ENCODE measurements around the gene NMRK2.
"Not testable (repeated sequence)": the region's sequence is repeated elsewhere in the genome, so short reads cannot be mapped to it uniquely, and the experiment has no call there.

The NMRK2 gene

DNA sequence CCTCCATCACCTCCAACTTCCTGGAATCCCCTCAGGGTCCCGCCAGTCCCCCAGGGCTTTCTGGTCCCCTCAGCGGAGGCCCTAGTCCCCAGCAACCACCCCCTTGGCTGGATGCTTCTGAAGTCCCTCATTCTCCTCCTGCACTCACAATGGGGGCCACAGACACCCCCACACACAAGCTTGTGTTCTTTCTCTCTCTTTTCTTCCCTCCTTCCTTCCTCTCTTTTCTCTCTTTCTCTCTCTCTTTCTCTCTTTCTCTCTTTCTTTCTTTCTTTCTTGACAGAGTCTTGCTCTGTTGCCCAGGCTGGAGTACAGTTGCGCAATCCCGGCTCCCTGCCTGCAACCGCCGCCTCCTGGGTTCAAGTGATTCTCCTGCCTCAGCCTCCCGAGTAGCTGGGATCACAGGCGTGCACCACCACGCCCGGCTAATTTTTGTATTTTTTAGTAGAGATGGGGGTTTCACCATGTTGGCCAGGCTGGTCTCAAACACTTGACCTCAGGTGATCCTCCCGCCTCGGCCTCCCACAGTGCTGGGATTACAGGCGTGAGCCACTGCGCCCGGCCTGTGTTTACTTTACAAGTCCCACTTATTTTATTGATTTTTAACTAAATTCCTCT, 14.6 kb downstream of the NMRK2 start:
- H3K79me2 ChIP-seq (ENCODE audit: control insufficient read depth, insufficient read depth, low read length, poor library complexity); H3K4me1 ChIP-seq (ENCODE audit: control insufficient read depth in 1 of 2, insufficient read depth in 2 of 2, low read length in 2 of 2); H4K91ac ChIP-seq (ENCODE audit: low read depth, low read length); H3K27me3 ChIP-seq (ENCODE audit: insufficient read depth, low read length); H3K36me3 ChIP-seq (ENCODE audit: control insufficient read depth in 1 of 2, insufficient read depth in 2 of 2, low read length in 2 of 2); H3K4me2 ChIP-seq (ENCODE audit: low read length); H3K9ac ChIP-seq (ENCODE audit: low read length); H3K4ac ChIP-seq (ENCODE audit: low read depth, low read length); H4K12ac ChIP-seq (ENCODE audit: low read depth, low read length); H4K8ac ChIP-seq (ENCODE audit: low read depth, low read length); H2BK5ac ChIP-seq (ENCODE audit: low read depth, low read length, poor library complexity); H3K18ac ChIP-seq (ENCODE audit: low read length); H3K27ac ChIP-seq (ENCODE audit: low read depth, low read length); H2AK5ac ChIP-seq (ENCODE audit: low read length); H3K4me3 ChIP-seq (ENCODE audit: low read depth, low read length); H3K79me1 ChIP-seq (ENCODE audit: low read length); H2BK12ac ChIP-seq (ENCODE audit: low read length); H2BK120ac ChIP-seq (ENCODE audit: insufficient read depth, low read length, poor library complexity); H3K23ac ChIP-seq (ENCODE audit: low read length); H3K9me3 ChIP-seq (ENCODE audit: insufficient read depth, low read depth, low read length); DNase-seq; H3K14ac ChIP-seq (ENCODE audit: low read length); H2AFZ ChIP-seq (ENCODE audit: insufficient read depth, low read length, poor library complexity): not testable (repeated sequence)
- WGBS (ENCODE audit: extremely low coverage, insufficient coverage, insufficient read length): no CpG with 5 or more reads among the region's 15 CpGs

DNA sequence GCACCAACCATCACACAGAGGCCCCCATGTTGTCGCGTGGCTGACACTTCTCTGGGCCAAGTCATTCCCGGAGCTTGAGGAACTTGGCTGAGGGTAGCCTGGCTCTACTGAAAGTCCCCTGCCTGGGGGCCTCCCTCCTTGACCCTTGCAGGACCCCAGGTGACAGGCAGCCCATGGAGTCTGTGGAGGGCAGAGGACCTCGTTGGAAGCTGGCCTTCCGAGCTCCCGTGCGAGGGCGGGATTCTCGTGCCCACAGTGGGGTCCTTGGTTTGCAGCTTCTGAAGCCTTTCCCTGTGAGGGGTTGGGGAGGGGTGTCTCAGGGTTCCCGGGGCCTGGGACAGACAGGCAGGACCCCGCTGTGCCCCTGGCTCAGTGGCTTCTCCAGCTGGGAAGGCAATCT, 16.4 kb downstream of the NMRK2 start:
- Histone ChIP-seq H2AK5ac (ENCODE audit: low read length) (no peak overlapping the region), H3K79me2 (ENCODE audit: control insufficient read depth, insufficient read depth, low read length, poor library complexity) (no peaks in the 10 kb centered on the region), H3K9ac (ENCODE audit: low read length) (no peak overlapping the region), H3K23ac (ENCODE audit: low read length) (no peak overlapping the region), H2BK120ac (ENCODE audit: insufficient read depth, low read length, poor library complexity) (no peak overlapping the region), H3K9me3 (ENCODE audit: insufficient read depth, low read depth, low read length) (no peaks in the 10 kb centered on the region), H3K27ac (ENCODE audit: low read depth, low read length) (no peak overlapping the region), H4K12ac (ENCODE audit: low read depth, low read length) (no peak overlapping the region), H3K79me1 (ENCODE audit: low read length) (no peaks in the 10 kb centered on the region), H2AFZ (ENCODE audit: insufficient read depth, low read length, poor library complexity) (no peak overlapping the region), H3K4me2 (ENCODE audit: low read length) (no peak overlapping the region), H3K4me3 (ENCODE audit: low read depth, low read length) (no peak overlapping the region), H3K4ac (ENCODE audit: low read depth, low read length) (no peak overlapping the region), H4K91ac (ENCODE audit: low read depth, low read length) (no peak overlapping the region), H3K36me3 (ENCODE audit: control insufficient read depth in 1 of 2, insufficient read depth in 2 of 2, low read length in 2 of 2) (peaks cover 5 to 6% of the 10 kb centered on the region in 2 experiments), H2BK5ac (ENCODE audit: low read depth, low read length, poor library complexity) (no peak overlapping the region), H3K4me1 (ENCODE audit: control insufficient read depth in 1 of 2, insufficient read depth in 2 of 2, low read length in 2 of 2) (peaks cover 7 to 11% of the 10 kb centered on the region in 2 experiments), H3K18ac (ENCODE audit: low read length) (no peak overlapping the region), H3K14ac (ENCODE audit: low read length) (no peak overlapping the region), H4K8ac (ENCODE audit: low read depth, low read length) (no peak overlapping the region), H2BK12ac (ENCODE audit: low read length) (no peak overlapping the region), H3K27me3 (ENCODE audit: insufficient read depth, low read length) (no peaks in the 10 kb centered on the region)
- no CpG with 5 or more reads among the region's 11 CpGs for WGBS (ENCODE audit: extremely low coverage, insufficient coverage, insufficient read length)
- no peak for DNase-seq

DNA sequence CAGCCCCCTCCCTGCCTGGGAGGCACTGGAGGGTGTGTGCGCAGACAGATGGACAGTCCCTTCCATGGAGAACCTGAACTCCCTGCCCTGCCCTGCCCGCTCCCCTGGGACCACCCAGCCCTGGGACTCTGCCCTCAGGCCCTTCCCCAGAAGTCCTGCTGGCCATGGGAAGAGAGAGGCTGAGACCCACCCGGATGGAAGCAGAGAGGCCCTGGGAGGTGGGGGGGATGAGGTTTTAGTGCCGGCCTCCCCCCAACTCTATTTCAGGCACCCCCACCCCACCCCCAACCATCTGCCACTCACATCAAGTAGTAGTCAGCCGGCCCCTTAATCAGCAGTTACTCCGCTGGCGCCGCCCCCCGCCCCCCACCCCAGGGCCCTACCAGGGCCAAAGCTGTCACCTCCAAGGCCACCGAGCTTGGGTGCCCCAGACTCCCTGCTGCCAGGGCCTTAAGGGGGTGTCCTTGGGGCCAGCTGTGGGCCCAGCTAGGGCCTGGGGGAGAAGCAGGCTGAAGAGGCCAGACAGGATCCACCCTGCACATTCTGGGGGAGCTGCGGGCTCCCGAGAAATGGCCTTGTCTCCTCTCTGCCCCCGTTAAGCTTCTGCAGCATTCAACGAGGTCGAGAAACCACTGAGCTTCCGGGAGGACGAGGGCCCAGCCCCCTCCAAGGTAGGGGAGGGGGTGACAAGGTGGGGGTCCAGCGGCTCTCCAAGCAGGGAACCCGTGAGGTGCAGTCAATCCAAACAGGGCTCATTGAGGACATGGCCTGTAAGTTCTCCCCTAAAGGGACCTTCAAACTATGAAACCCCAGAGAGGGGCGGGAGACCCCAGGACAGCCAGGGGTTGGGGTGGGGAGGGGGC, 17.4 kb downstream of the NMRK2 start:
- Histone ChIP-seq H3K9ac (ENCODE audit: low read length) (no peak overlapping the region), H3K14ac (ENCODE audit: low read length) (no peak overlapping the region), H3K4me3 (ENCODE audit: low read depth, low read length) (no peak overlapping the region), H4K91ac (ENCODE audit: low read depth, low read length) (no peak overlapping the region), H2BK120ac (ENCODE audit: insufficient read depth, low read length, poor library complexity) (no peak overlapping the region), H3K4me2 (ENCODE audit: low read length) (no peak overlapping the region), H3K4ac (ENCODE audit: low read depth, low read length) (no peak overlapping the region), H3K27ac (ENCODE audit: low read depth, low read length) (no peak overlapping the region), H4K12ac (ENCODE audit: low read depth, low read length) (no peak overlapping the region), H2BK5ac (ENCODE audit: low read depth, low read length, poor library complexity) (no peak overlapping the region), H2AK5ac (ENCODE audit: low read length) (no peak overlapping the region), H3K36me3 (ENCODE audit: control insufficient read depth in 1 of 2, insufficient read depth in 2 of 2, low read length in 2 of 2) (peaks cover 6 to 7% of the 10 kb centered on the region in 2 experiments), H2AFZ (ENCODE audit: insufficient read depth, low read length, poor library complexity) (no peak overlapping the region), H3K79me1 (ENCODE audit: low read length) (no peaks in the 10 kb centered on the region), H2BK12ac (ENCODE audit: low read length) (no peak overlapping the region), H3K18ac (ENCODE audit: low read length) (no peak overlapping the region), H4K8ac (ENCODE audit: low read depth, low read length) (no peak overlapping the region), H3K79me2 (ENCODE audit: control insufficient read depth, insufficient read depth, low read length, poor library complexity) (no peaks in the 10 kb centered on the region), H3K27me3 (ENCODE audit: insufficient read depth, low read length) (no peaks in the 10 kb centered on the region), H3K4me1 (ENCODE audit: control insufficient read depth in 1 of 2, insufficient read depth in 2 of 2, low read length in 2 of 2) (peaks cover 7 to 13% of the 10 kb centered on the region in 2 experiments), H3K9me3 (ENCODE audit: insufficient read depth, low read depth, low read length) (no peaks in the 10 kb centered on the region), H3K23ac (ENCODE audit: low read length) (no peak overlapping the region)
- no peak for DNase-seq
- no CpG with 5 or more reads among the region's 20 CpGs for WGBS (ENCODE audit: extremely low coverage, insufficient coverage, insufficient read length)

DNA sequence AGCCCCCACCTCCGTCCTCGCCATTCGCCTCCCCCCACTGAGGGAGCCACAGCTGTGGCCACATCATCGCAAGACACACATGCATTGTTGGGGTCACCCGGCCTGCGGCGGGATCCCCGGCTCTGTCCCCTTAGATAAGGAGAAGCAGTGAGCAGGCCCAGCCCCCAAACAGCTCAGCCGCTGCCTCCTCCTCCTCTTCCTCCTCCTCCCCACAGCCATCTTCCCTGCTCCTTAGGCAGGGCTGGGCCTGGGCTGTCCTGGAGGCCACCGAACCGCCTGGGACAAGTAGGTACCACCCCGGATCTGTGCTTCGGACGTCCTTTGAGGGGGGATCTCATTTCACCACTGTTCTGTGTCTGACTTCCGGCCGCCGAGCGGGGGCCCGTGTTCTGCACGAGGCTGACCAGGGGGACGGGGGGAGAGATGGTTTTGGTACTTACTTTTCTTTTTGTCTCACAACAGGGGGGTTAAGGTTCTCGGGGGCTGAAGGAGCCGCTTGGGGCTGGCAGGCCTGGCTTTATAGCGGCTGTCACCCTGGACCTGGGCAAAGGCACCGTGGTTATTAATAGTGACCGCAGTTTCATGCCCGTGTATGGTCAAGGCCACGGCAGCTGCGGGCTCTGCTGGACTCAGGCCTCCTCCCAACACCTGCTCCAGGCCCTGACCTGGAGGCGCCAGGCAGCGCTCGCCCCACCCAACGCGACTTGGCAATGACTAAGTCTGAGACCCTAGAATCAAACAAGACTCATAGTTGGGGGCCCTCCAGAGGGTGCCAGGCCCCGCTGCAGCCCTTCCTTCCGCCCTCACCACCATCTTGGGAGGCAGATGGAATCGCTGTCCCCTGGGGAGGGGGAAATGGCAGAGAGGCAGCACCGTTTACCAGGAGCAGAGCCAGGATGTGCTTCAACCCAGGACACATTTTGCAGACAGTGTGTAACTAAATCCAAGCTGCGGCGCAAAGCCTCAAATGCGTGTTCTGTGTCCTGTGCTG, 18.3 kb downstream of the NMRK2 start:
- H2AFZ ChIP-seq (ENCODE audit: insufficient read depth, low read length, poor library complexity): no peak overlapping the region
- no CpG with 5 or more reads among the region's 41 CpGs for WGBS (ENCODE audit: extremely low coverage, insufficient coverage, insufficient read length)

More for the DNA sequence above, 18.3 kb downstream of the NMRK2 start:
- no peak overlapping the region for H3K4me3 ChIP-seq (ENCODE audit: low read depth, low read length)
- H3K9ac ChIP-seq (ENCODE audit: low read length): no peak overlapping the region
- no peak overlapping the region for H4K91ac ChIP-seq (ENCODE audit: low read depth, low read length)
- no peak overlapping the region for H4K8ac ChIP-seq (ENCODE audit: low read depth, low read length)
- no peak overlapping the region for H3K4ac ChIP-seq (ENCODE audit: low read depth, low read length)
- no peak overlapping the region for H2BK120ac ChIP-seq (ENCODE audit: insufficient read depth, low read length, poor library complexity)
- H3K23ac ChIP-seq (ENCODE audit: low read length): no peak overlapping the region
- no peak overlapping the region for H2BK5ac ChIP-seq (ENCODE audit: low read depth, low read length, poor library complexity)
- DNase-seq: peak; percentile 22 to 36
- no peaks in the 10 kb centered on the region for H3K79me2 ChIP-seq (ENCODE audit: control insufficient read depth, insufficient read depth, low read length, poor library complexity)
- H2AK5ac ChIP-seq (ENCODE audit: low read length): no peak overlapping the region
- H3K9me3 ChIP-seq (ENCODE audit: insufficient read depth, low read depth, low read length): no peaks in the 10 kb centered on the region
- H3K14ac ChIP-seq (ENCODE audit: low read length): no peak overlapping the region
- H2BK12ac ChIP-seq (ENCODE audit: low read length): peak overlapping the region; percentile 4
- peaks cover 13 to 15% of the 10 kb centered on the region in 2 experiments for H3K36me3 ChIP-seq (ENCODE audit: control insufficient read depth in 1 of 2, insufficient read depth in 2 of 2, low read length in 2 of 2)
- peaks cover 7 to 13% of the 10 kb centered on the region in 2 experiments for H3K4me1 ChIP-seq (ENCODE audit: control insufficient read depth in 1 of 2, insufficient read depth in 2 of 2, low read length in 2 of 2)
- H3K18ac ChIP-seq (ENCODE audit: low read length): no peak overlapping the region
- no peak overlapping the region for H3K4me2 ChIP-seq (ENCODE audit: low read length)
- no peaks in the 10 kb centered on the region for H3K79me1 ChIP-seq (ENCODE audit: low read length)
- no peaks in the 10 kb centered on the region for H3K27me3 ChIP-seq (ENCODE audit: insufficient read depth, low read length)
- no peak overlapping the region for H3K27ac ChIP-seq (ENCODE audit: low read depth, low read length)
- H4K12ac ChIP-seq (ENCODE audit: low read depth, low read length): no peak overlapping the region
